Right renal cortex interstitium (tissue), 3 donors: ENCODE results near the gene EFCAB10. TPM values are rescaled to one million over a fixed set of nuclear protein-coding genes. Genes with fewer than 3 reads are reported as not detected.
A peak's percentile ranks its signal among the peaks of the same experiment; 100 is the strongest.
"Not testable (repeated sequence)": the region's sequence is repeated elsewhere in the genome, so short reads cannot be mapped to it uniquely, and the experiment has no call there.

Experiments
- DNase-seq, 3 donors: peaks; one replicate each; pipeline ENCODE4 v3.0.0-alpha.2; 2013; ENCODE audit warnings: low read depth in 3 of 3, low spot score in 2 of 3
- polyA plus RNA-seq, 3 donors: library from polyadenylated mRNA; unstranded; fragments of 120-200 nt; gene quantifications; one replicate each; pipeline ENCODE4 v1.2.1, GENCODE V29; 2013; ENCODE audit not compliant: insufficient read length in 3 of 3

The EFCAB10 gene
- polyA plus RNA-seq, 3 donors: 1.00 to 1.6 (median 1.4) TPM

DNA sequence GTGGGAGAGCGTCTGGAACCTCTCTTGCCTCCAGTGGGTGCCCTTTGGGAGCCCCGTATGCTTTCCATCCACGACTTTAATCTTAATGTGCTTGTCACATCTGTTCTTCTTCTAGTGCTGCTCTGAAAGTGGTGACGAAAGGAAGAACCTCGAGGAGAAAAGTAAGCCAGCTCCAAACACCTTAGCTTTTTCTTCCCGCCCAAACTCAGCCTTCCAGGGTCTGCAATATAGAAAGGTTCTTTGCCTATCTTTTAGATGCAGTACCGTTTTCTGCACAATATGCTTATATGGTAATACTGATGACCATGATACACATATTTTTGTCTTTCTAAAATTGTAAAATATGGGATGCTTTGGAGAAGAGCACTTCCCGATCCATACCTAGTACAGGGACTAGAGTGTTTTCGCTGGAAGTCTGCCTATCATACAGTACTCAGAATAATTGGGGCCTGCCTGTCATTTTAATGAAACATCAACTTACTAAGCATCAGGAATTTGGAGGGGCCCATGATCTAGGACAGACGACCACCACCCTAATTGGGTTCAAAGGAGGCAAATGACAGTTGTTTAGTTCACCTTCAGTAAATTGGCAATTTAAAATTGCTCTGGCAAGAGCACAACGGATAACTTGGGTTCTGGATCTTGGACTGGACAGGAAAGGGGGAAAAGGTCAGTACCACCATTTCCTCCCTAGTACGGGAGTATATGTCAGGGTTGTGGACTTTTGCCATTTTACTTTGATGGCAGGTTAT is 48.4 kb downstream of the EFCAB10 start:
- no peak for DNase-seq

DNA sequence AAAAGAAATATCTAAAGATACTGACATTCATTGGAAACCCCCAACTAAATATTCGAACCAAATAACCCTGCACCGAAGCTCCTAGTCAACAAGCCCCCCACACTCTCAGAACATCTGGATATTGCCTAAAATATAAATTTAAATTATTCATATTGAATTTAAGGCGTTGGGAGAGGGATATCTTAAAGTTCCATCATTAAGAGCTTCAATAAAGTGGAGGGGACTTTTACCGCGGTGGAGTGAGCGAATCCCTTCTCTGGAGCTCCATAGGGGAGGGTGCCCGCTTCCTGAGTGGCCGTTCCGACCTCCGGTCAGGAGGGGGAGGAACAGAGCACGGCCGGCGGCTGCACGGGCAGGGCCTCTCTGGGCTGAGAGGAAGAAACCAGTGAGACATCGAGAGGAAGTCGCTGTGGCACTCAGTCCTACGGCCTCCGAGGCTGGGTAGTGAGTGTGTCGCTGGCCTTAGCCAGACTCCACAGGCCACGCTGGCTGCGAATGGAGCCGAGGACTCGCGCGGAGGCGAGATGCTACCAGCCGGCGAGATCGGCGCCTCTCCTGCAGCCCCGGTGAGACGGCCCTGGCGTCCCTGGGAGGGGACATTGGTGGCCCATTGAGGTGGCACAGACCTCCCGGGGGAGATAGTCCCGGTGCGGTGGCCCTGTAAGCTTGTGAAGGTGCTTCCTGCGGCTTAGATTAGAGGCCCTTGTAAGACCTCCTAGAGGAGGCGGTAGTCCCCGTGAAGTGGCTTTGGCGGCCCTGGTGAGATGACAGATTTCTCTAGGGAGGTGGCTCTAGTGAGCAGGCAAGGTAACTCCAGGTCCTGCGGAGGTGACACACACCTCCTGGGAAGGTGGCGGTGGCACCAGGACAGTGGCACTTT is 49.3 kb downstream of the EFCAB10 start, which contains the start of gene RINT1:
Gene RINT1, plus strand, starts transcription at position 410 of the 880 bp plus-strand sequence. Its CDS starts 115 bp downstream, at position 525.
- DNase-seq: peak; percentile 72 to 84 (median 81)

GRCh38 chr7:105530546-105530945 is 50.7 kb downstream of the EFCAB10 start:
- DNase-seq: no peak

DNA sequence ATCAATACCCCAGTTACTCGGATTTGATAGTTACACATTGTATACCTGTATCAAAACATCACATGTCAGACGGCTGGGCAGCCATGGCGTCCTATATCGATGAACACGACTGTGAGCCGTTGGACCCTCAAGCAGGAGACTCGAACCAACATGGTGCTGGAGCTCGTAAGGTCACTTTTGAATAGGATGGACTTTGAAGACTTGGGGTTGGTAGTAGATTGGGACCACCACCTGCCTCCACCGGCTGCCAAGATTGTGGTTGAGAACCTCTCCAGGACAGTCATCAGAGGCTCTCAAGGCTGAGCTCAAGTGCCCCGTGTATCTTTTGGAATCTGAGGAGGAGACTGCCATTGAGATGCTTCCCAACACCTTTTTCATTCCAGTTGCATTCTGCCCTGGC is 51.2 kb downstream of the EFCAB10 start:
- DNase-seq: no peak

GRCh38 chr7:105527737-105528136 is 53.6 kb downstream of the EFCAB10 start:
- not testable (repeated sequence) for DNase-seq

DNA sequence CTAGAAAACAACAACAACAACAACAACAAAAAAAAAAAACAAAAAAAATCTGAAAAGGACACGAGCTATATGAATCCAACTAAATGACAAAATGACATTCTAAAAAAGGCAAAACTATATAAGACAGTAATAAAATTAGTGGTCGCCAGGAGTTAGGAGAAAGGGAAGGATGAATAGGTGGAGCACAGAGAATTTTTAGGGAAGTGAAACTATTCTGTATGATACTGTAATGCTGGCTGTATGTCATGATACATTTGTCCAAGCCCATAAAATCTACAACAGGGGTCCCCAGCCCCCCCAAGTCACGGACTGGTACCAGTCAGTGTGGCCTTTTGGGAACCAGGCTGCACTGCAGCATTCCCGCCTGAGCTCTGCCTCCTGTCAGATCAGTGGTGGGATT is 56.5 kb downstream of the EFCAB10 start:
- DNase-seq: no peak

DNA sequence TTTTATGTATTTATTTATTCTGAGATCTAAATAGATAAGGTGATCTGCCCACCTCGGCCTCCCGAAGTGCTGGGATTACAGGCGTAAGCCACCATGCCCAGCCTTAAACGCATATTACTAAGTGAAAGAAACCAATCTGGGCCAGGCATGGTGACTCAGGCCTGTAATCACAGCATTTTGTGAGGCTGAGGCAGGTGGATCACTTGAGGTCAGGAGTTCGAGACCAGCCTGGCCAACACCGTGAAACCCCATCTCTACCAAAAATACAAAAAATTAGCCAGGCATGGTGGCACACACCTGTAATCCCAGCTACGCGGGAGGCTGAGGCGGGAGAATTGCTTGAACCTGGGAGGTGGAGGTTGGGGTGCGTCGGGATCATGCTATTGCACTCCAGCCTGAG is 56.9 kb downstream of the EFCAB10 start:
- not testable (repeated sequence) for DNase-seq

GRCh38 chr7:105521717-105522463 is 59.4 kb downstream of the EFCAB10 start, which contains the start of gene PUS7:
Gene PUS7, minus strand, starts transcription at chr7:105522271. Its CDS starts 13,759 bp downstream, at chr7:105508512.
- DNase-seq: peak; percentile 61 to 86 (median 80)

DNA sequence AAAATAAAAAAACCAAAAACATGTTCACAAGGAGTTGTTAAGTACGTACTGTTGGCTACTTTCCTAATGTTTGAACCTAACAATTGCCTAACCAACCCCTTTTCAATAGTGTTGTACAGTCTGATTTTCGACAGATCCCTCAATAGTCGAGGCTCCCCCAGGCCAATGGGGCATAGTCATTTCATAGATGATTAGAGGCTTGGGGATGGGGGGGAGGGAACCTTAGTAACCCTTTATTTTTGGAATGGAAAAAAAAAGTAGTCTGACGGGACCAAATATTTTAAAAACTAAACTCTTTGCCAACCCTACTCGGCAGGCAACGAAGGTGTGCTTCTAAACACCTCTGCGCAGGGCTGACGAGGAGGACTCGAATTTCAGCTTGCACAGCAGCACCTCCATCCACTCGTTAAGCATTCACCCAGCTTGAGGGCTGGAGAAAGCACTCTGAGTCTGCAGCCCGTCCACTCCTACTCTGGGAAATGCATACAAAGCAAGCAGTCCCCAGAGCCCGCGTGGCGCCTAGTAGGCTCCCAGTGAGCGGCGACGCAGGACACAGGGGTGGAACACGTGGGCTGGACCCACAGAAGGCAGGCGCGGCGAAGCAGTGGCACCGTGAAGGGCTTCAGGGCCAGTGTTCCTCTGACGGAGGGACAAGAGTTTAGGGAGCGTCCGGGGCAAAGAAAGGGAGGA is 60.1 kb downstream of the EFCAB10 start:
- DNase-seq: peak; percentile 29 to 55 (median 43)

- not testable (repeated sequence) for DNase-seq
These were observed 60.7 kb downstream of the EFCAB10 start for GRCh38 chr7:105520620-105521019.

GRCh38 chr7:105519353-105519752 is 61.9 kb downstream of the EFCAB10 start:
- DNase-seq: no peak

DNA sequence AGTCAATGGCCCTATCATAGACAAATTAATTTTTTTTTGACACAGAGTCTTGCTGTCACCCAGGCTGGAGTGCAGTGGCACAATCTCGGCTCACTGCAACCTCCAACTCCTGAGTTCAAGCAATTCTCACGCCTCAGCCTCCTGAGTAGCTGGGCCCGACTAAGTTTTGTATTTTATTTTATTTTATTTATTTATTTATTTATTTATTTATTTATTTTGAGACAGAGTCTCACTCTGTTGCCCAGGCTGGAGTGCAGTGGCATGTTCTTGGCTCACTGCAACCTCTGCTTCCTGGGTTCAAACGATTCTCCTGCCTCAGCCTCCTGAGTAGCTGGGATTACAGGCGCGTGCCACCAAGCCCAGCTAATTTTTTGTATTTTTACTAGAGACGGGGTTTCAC is 65.7 kb downstream of the EFCAB10 start:
- not testable (repeated sequence) for DNase-seq

Other genes with a start within 250 kb of the EFCAB10 start
- 10 to 100 TPM; 50.5 to 55.3 (median 51.0) TPM for gene SRPK2, start 192.6 kb downstream of the EFCAB10 start, polyA plus RNA-seq
- 10 to 100 TPM; 18.1 to 21.4 (median 19.4) TPM for gene PUS7, start 59.2 kb downstream of the EFCAB10 start, polyA plus RNA-seq
- gene RINT1, start 49.3 kb downstream of the EFCAB10 start, polyA plus RNA-seq: 10 to 100 TPM; 22.1 to 22.6 (median 22.2) TPM